Stomach (tissue), 9 donors: ENCODE results near the gene KCNJ15. TPM values are rescaled to one million over a fixed set of nuclear protein-coding genes. Genes with fewer than 3 reads are reported as not detected.

Experiments
- DNase-seq, 2 donors: peaks; one replicate each; pipeline versions ENCODE4 v3.0.0 to v3.0.0-alpha.2; 2013 to 2019
- H3K27ac ChIP-seq, 5 donors: fragments of 200-600 bp in 4 of 5; sonication (generic) in 4 of 5; one replicate each; pipeline ENCODE4 v1.5.1; 2013 to 2019; ENCODE audit warnings: mild to moderate bottlenecking in 1 of 5, moderate library complexity in 1 of 5
- H3K27me3 ChIP-seq, 3 donors: fragments of 200-600 bp; sonication (generic); one replicate each; pipeline ENCODE4 v1.5.1; 2017 to 2019; ENCODE audit warnings: mixed run types in 1 of 3
- H3K36me3 ChIP-seq, 4 donors: fragments of 200-600 bp; sonication (generic); 1 replicate in 3 of 4; 2 replicates in 1 of 4; pipeline ENCODE4 v1.5.1; 2016 to 2019
- H3K4me1 ChIP-seq, 4 donors: fragments of 200-600 bp; sonication (generic); one replicate each; pipeline ENCODE4 v1.5.1; 2016 to 2019
- H3K4me3 ChIP-seq, 4 donors: fragments of 200-600 bp; sonication (generic) in 3 of 4; one replicate each; pipeline ENCODE4 v1.5.1; 2016 to 2019; ENCODE audit warnings: mild to moderate bottlenecking in 1 of 4
- H3K9me3 ChIP-seq, 4 donors: fragments of 200-600 bp; sonication (generic); one replicate each; pipeline ENCODE4 v1.5.1; 2016 to 2019
- EP300 ChIP-seq: sonication (generic); formaldehyde crosslinking; IDR thresholded peaks from one replicate; pipeline ENCODE4 v1.6.1; 2017; ENCODE audit warnings: antibody characterized with exemption
- POLR2A ChIP-seq, 4 donors: fragments of 450-650 bp; IDR thresholded peaks; one replicate each; pipeline ENCODE4 v1.6.1; 2016; ENCODE audit warnings: antibody characterized with exemption in 4 of 4, control low read depth in 2 of 4, mild to moderate bottlenecking in 1 of 4, moderate library complexity in 1 of 4
- POLR2AphosphoS5 ChIP-seq, 3 donors: sonication (generic); formaldehyde crosslinking; IDR thresholded peaks; one replicate each; pipeline ENCODE4 v1.6.1; 2016; ENCODE audit warnings: antibody characterized with exemption in 3 of 3
- WGBS, 5 donors: extraction: QIAGEN DNeasy Blood & Tissue Kit in 3 of 5; methylation state at CpG; one replicate each; pipeline versions ENCODE4 v1.1.5 to v1.1.7; 2013 to 2018; 5-methylcytosine and 5-hydroxymethylcytosine counted together
- intact Hi-C: fragments of 100-400 bp; cut with DNase I; formaldehyde crosslinking; loops from one replicate; pipeline ENCODE4 v1.15.1; 2023; ENCODE audit warnings: low total_unique reads
- polyA plus RNA-seq, 3 donors: library from polyadenylated mRNA; stranded (reverse); fragments of 200-250 nt; gene quantifications; one replicate each; pipeline ENCODE4 v1.2.3, GENCODE V29; 2013
- total RNA-seq, 5 donors: library from RNA; depleted of rRNA; stranded (reverse); fragments of >200 nt; gene quantifications; one replicate each; pipeline versions ENCODE4 v1.1.0 to v1.2.3, GENCODE V29; 2014 to 2016
- TF ChIP-seq, protein P1 (sequence below), 7 experiments: fragments of 450-650 bp in 4 of 7; fragments of 200-600 bp in 3 of 7; sonication (generic) in 3 of 7; IDR thresholded peaks; one replicate each; pipeline ENCODE4 v1.5.1; 2016 to 2019; ENCODE audit warnings: antibody characterized with exemption in 7 of 7, control low read depth in 2 of 7, mild to moderate bottlenecking in 1 of 7
- donor health status: healthy with polysubstance abuse.
- donor health status: Bipolar disorder and iron deficiency.
- donor health status: healthy.

Gene KCNJ15
- total and polyA plus RNA-seq, 8 donors, result 3.5 to 38.4 (median 7.3) TPM; not detected in 1

DNA sequence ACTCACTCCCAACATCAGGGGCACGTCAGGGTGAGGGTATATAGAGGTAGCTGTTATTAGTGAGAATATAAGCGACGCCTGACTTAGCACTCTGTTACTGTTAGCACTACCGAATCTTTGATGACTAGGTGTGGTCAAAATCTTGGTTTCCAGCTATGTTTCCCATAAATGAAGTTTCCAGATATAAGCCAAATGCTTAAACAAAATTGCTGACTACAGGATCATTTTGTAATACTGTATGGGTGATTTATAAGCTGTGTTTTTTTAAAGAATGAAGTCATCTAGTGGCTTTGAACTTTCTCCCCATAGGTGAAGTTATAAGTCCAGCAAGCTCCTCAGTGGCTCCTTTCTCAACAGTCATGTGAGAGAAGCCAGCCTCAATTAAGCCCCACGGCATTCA is 23.7 kb downstream of the KCNJ15 start:
- TF ChIP-seq EP300 (no peak), POLR2AphosphoS5 (IDR thresholded peaks at IDR 0.05) (no peak), POLR2A (IDR thresholded peaks at IDR 0.05) (no peak)
- TF ChIP-seq, protein P1, sequence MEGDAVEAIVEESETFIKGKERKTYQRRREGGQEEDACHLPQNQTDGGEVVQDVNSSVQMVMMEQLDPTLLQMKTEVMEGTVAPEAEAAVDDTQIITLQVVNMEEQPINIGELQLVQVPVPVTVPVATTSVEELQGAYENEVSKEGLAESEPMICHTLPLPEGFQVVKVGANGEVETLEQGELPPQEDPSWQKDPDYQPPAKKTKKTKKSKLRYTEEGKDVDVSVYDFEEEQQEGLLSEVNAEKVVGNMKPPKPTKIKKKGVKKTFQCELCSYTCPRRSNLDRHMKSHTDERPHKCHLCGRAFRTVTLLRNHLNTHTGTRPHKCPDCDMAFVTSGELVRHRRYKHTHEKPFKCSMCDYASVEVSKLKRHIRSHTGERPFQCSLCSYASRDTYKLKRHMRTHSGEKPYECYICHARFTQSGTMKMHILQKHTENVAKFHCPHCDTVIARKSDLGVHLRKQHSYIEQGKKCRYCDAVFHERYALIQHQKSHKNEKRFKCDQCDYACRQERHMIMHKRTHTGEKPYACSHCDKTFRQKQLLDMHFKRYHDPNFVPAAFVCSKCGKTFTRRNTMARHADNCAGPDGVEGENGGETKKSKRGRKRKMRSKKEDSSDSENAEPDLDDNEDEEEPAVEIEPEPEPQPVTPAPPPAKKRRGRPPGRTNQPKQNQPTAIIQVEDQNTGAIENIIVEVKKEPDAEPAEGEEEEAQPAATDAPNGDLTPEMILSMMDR (IDR thresholded peaks at IDR 0.05), result no peak
- intact Hi-C loops, result no loop called here
- no peak for DNase-seq

DNA sequence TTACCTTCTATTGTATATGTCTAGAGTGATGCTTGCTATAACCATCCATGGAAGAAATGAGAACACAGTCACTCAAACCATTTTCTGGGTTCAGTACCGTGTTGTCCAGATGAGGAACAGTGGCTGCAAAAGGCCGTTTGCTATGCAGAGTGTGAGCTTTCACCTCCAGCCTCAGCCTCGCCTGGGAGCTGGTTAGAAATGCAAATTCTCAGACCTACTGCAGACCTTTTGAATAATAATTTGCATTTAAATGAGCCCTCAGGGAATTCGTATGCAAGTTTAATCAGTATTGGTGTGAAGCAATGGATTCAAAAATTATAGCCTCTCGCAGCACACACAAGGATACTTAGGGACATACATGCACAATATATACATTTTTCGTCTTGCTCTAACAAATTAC is 24.1 kb downstream of the KCNJ15 start:
- H3K27ac ChIP-seq, result no peak overlapping the region
- intact Hi-C loops, result no loop called here
- peaks cover 0 to 14% (median 0%) of the 10 kb centered on the region in 4 donors for H3K4me1 ChIP-seq
- DNase-seq, result no peak
- no peaks in the 10 kb centered on the region for H3K36me3 ChIP-seq
- H3K27me3 ChIP-seq, result no peaks in the 10 kb centered on the region
- TF ChIP-seq, protein P1 (IDR thresholded peaks at IDR 0.05), result no peak
- TF ChIP-seq POLR2A (IDR thresholded peaks at IDR 0.05), result no peak
- TF ChIP-seq POLR2AphosphoS5 (IDR thresholded peaks at IDR 0.05), result no peak
- TF ChIP-seq EP300, result no peak
- no peak overlapping the region for H3K4me3 ChIP-seq
- WGBS, 5 donors, result 51 to 71% (median 62%) methylated on average over 6 of the region's 6 CpGs
- no peaks in the 10 kb centered on the region for H3K9me3 ChIP-seq

More for the DNA sequence above, 23.7 kb downstream of the KCNJ15 start:
- Histone ChIP-seq H3K4me1 (peaks cover 0 to 14% (median 0%) of the 10 kb centered on the region in 4 donors), H3K4me3 (no peak overlapping the region), H3K36me3 (no peaks in the 10 kb centered on the region), H3K27ac (peak overlapping the region in 1 of 5 donors; percentile 29), H3K9me3 (no peaks in the 10 kb centered on the region), H3K27me3 (no peaks in the 10 kb centered on the region)
- WGBS, 5 donors, result 87 to 95% (median 90%) methylated on average over 5 of the region's 5 CpGs

DNA sequence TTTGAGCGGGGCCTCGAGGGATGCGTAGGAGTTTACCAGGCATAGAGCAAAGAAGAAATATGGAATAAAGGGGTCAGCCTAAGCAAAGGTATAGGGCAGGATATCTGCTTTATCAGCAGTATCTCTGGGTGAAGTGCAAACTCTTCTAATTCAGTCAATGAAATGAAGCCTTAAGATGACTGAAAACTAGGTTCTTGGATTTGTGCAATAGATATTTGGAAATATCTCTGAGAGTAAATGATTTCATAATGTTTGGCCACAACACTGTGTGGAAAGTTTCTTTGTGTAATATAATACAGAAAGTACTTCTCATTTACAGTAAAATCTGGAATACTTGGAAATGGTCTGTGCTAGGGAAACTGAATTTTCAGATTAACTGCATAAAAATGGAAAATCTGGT is 26.1 kb downstream of the KCNJ15 start:
- TF ChIP-seq EP300 (no peak), POLR2AphosphoS5 (IDR thresholded peaks at IDR 0.05) (no peak), POLR2A (IDR thresholded peaks at IDR 0.05) (no peak)
- TF ChIP-seq, protein P1 (IDR thresholded peaks at IDR 0.05), result no peak
- no peak for DNase-seq
- Histone ChIP-seq H3K9me3 (no peaks in the 10 kb centered on the region), H3K27ac (peak overlapping the region in 2 of 5 donors; percentile 60 to 72), H3K4me1 (peaks cover 0 to 4% (median 0%) of the 10 kb centered on the region in 4 donors), H3K4me3 (no peak overlapping the region), H3K27me3 (no peaks in the 10 kb centered on the region), H3K36me3 (no peaks in the 10 kb centered on the region)
- intact Hi-C loops, result no loop called here
- WGBS, 5 donors, result 91 to 98% (median 97%) methylated on average over 3 of the region's 3 CpGs

- no peak for TF ChIP-seq EP300
- TF ChIP-seq, protein P1 (IDR thresholded peaks at IDR 0.05), result no peak
- no peak for TF ChIP-seq POLR2A (IDR thresholded peaks at IDR 0.05)
- no peak for TF ChIP-seq POLR2AphosphoS5 (IDR thresholded peaks at IDR 0.05)
- H3K4me1 ChIP-seq, result no peaks in the 10 kb centered on the region
- WGBS, 5 donors, result 91 to 99% (median 94%) methylated on average over 6 of the region's 6 CpGs
- peak overlapping the region in 1 of 5 donors; percentile 54 for H3K27ac ChIP-seq
- no peaks in the 10 kb centered on the region for H3K27me3 ChIP-seq
- intact Hi-C loops, result no loop called here
- no peak overlapping the region for H3K4me3 ChIP-seq
- no peaks in the 10 kb centered on the region for H3K36me3 ChIP-seq
- DNase-seq, result no peak
- no peaks in the 10 kb centered on the region for H3K9me3 ChIP-seq
These were observed 27.4 kb downstream of the KCNJ15 start for GRCh38 chr21:38284216-38284615.
